DMS79 (cell line): Measurements from ENCODE around the gene BUB3.

Experiments used
- DNase-seq: peaks from one replicate; lab custom pipeline; 2025; lab: John Stamatoyannopoulos, UW

BUB3 gene

GRCh38 chr10:123154092-123154710 is at the start of gene BUB3:
Gene BUB3 (plus strand): TSS chr10:123154402. CDS start chr10:123154918, 516 bp downstream.
- peak; percentile 93 for DNase-seq

GRCh38 chr10:123109466-123109865 is 44.7 kb upstream of the BUB3 start:
- no peak for DNase-seq

DNA sequence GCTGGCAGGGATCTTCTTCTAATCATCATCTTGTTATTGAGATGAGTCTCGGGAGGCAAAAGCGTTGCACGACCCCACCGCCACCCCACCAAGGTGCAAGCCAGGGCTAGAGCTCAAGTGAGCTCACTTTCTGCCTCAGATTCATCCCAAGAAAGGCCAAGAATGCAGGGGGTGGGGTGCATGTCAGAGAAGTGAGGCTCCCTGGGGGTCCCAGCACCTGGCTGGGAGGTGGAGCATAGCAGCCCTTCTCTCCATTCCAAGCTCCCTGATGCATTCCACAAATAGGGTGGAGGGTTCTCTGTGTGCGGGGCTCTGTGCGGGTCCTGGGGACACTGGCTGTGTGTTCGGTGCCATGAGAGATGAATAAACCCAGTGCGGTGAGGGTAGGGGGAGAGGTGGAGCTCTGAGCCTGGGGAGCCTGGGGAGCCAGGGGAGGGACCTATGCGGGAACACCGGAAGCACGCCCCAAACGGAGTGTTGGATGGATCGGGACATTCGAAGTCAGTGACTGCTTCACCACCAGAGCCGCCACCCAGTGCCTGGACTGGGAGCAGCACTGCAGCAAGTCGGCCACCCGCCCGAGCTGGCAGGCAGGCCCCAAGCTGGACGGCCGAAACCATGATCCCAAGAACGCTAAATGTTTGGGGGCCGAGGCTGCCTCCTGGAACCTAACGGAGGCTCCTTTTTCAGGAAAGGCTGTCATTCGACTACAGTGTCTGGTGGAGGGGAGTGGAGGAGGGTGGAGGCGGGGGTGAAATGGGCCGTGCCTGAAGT is 36.4 kb upstream of the BUB3 start:
- DNase-seq, result no peak

DNA sequence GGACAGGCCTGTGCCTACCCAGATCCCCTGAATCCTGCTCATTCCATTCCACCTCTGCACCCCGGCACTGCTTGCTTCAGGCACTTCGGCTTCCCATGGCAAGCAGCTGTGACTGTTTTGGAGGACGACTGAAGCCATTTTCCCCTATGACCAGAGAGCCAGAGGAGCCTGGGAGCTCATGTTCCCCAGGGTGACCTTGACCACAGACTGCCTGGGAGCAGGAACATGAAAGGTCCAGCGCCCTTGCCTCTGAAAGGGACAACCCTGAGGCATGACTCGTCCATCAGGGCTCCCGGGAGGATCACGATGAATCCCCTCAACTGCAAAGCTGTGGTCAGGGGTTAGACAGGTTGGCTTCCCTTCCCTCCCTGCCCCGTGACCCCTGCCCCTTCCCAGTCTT is 35.1 kb upstream of the BUB3 start:
- no peak for DNase-seq

DNA sequence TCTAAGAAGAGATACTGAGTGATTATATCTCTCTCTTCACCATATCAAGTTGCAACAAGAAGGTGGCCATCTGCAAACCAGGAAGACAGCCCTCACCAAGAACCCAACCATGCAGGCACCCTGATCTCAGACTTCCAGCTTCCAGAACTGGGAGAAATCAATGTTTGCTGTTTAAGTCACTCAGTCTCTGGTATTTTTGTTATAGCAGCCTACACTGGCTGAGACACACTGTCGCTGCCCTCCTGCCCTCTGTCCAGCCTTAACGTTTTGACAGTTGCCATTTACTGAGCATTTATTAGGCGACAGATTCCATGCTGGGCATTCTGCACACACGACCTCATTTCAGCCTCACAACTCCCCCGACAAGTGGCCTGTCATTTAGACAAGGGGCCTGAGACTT is 28.0 kb upstream of the BUB3 start:
- no peak for DNase-seq

DNA sequence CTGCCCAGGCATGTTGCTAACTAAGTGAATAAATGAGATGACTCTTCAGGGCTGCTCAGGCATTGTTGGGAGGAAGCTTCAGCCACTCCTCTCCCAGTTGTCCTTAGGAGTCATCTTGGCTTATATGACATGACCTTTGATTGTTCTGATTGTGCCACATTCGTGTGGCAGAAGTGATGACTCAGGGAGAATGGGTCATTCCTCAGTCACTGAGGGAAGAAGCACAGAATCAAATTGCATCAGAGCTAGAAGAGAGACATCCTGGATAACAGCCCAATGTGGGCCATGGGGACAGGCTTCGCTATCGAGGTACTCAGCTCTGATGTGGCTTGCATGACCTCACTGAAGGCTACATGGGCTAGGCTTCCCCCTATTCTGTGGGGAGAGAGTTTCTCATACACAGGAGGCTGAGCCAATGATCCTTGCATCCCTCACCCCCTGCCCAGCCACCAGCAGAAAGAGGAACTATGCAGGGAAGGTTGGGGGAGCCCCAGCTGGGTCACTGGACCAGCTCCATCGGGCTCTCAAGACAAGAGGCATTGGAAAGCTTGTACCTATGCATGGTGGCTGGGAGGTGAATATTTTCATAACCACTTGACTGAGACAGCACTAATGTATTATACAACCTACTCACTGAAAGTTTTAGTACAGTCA is 24.5 kb upstream of the BUB3 start:
- no peak for DNase-seq

GRCh38 chr10:123132576-123133477 is 21.4 kb upstream of the BUB3 start:
- no peak for DNase-seq

DNA sequence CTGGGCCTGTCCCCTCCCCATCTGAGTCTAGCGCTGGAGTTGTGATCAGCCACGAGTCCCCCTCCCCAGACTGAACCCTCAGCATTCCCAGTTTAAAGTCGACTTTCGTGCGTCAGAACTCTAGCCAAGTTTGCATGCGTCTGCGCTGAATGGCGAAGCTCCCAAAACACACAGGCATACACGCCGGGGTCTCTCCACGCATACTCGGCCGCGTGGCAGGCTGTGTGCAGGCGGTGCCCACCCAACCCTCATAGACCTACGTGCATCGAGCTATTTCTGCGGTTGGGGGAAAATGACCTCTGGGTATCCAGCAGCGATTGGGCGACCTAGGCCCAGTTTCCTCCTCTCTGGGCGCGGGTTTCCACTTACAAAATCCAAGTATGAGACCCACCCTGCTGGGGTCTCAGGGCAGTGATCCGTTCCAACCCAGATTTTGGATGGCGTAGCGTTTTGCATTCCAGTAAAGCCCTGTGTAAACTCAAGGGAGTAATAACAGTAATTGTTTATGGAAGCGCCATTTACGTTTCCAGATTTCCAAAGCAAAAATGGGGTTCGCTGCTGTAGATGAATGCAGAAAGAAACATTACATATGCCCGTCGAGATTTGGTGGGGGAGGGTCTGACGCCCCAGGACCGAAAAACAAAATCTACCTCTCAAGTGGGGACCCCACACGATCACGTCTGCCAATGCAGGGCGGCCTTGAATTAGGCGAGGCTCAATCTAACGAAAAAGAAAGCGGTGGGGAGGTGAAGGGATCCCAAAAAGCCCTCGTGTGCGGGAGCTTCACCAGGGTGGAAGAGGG is 20.5 kb upstream of the BUB3 start:
- DNase-seq, result no peak

DNA sequence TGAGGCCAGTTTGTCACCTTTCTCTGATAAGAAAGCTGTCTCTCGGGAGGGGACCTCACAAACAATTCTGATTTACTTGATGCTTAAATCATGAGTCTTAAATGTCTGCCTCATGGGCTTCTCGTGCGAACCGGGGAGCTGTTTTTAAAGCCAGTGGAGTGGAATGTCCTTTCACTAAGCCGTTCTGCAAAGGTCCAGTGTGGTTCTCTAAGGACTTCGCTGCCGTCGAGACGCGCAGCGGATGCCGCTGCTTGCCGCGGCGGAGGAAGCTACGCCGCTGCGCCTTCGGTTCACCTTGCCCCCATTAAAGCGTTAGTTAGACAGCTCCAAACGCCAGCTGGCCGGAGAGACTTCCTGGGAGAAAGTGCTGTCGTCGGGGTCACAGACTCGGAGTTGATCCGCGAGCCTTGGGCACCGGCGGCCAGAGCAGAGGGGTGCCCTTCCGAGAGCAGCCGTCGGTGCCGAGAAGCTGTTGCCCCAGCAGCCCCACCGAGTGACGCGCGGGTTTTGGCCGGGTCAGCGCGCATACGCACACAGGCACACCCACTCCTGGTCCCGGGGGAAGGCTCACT is 19.8 kb upstream of the BUB3 start:
- DNase-seq, result no peak

DNA sequence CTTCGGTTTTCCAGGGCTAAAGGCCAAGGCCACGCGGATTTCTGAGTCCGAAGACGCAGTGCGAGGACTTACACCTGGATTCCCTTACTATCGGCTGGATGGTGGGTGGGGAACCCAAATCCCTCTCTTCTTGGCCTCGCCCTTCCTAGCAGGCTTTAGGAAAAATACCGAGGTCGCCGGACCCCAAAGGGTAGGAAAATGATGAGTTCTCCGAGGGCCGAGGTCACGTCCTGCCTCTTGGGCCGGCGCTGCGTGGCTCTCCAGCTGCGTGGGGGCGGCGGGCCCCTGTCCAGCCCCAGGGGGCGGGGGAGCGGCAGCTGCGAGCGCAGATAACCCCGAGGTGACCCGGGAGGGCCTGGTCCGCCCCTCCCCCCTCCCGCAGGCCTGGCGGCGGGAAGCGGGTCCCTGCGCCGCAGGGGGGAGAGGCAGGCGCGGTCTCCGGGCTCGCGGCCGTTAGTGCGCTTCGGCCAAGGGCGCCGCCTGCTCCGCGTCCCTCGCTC is 19.2 kb upstream of the BUB3 start:
- no peak for DNase-seq

- no peak for DNase-seq
Measured at GRCh38 chr10:123135415-123136141, 18.6 kb upstream of the BUB3 start, which contains the start of gene HMX3. Gene HMX3 (plus strand): TSS chr10:123135970. CDS start chr10:123136051, 81 bp downstream.

- DNase-seq, result no peak
Measured at GRCh38 chr10:123136221-123136805, 17.9 kb upstream of the BUB3 start.

- DNase-seq, result no peak
Measured at GRCh38 chr10:123136806-123137642, 17.2 kb upstream of the BUB3 start.

DNA sequence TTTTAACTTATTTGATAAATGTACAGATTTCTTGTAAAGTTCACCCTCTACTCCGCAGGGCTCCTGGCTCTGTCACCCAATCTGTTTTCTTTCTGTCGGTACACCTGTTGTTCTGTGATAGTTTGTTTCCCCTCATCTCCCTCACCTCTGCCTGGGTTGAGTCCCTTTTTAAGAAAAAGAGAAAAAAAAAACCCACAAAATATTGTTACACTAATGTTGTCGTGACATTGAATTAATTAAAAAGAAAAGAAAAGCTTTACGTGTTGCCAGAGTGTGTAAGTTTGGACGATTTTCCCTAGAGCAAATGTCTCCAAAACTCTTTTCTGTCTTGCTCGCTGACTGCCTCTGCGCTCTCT is 15.1 kb upstream of the BUB3 start:
- DNase-seq, result no peak

GRCh38 chr10:123139521-123140163 is 14.6 kb upstream of the BUB3 start:
- no peak for DNase-seq

- DNase-seq, result no peak
Measured at GRCh38 chr10:123140164-123140982, 13.8 kb upstream of the BUB3 start.

DNA sequence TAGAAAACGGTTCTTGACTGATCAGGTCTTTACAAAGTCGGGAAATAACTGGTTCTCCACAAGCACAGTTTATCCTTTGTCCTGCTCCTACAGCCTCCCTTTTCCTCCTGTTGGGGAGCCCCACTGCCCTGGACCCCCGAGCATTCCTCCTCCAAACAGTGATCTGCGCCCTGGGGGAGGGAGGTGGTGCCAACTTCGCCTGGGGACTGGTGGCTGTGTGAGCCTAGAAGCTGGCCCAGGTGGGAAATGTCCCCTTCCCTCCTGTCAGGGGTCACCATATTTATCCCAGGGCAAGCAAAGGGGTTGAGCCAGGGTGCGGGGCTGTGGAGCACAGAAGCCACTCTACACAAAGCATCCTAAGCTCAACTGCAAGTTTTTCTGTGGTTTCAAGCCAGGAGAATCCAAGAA is 13.2 kb upstream of the BUB3 start:
- DNase-seq, result no peak
